NCI-H69 (cell line): ENCODE results near the gene CENPM.

Experiments
- DNase-seq: peaks from one replicate; lab custom pipeline; 2025; lab: John Stamatoyannopoulos, UW

Gene CENPM

GRCh38 chr22:41899110-41899509 is 47.8 kb downstream of the CENPM start:
- DNase-seq = no peak

- no peak for DNase-seq
Measured at GRCh38 chr22:41898645-41899044, 48.3 kb downstream of the CENPM start.

DNA sequence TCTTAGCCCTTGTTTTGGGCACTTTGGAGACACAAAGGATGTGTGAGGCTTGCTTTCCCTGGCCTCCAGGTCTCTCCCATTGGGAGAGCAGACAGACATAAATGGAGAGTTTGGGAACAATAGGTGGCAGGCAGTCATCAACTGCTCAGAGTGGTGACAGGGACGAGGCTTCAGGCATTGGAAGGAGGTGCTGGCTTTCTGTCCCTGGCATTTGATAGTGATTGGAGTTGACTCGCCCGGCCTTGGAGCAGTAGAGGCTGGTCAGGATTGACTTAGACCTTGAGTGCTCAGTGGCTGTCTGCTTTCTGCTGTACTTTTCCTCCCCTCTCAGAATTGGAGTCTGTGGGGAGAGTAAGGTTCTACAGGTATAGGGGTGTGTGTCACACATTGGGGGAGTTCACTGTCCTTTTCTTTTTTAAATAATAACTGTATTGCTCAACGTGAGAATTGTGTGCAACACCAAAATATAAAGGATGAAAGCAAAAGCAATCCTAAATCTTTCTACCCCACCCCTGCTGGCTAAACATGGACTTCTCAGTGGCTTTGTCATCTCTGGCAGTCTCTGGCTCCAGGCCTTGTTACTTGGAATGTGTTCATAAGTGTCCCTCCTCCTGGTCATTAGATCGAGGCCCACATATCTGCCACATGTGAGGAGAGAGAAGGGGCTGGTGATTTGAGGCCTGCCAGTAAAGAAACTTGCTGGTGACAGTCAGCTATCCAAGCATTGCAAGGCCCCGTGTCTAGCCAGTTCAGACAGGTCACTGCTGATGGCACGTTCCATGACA is 53.2 kb downstream of the CENPM start:
- no peak for DNase-seq

- DNase-seq = no peak
Measured at GRCh38 chr22:41892721-41893120, 54.2 kb downstream of the CENPM start.

- DNase-seq = no peak
Measured at GRCh38 chr22:41891407-41891806, 55.5 kb downstream of the CENPM start.
